Loucy (cell line): ENCODE measurements around the gene RGS2.

Experiments used
- H2AFZ ChIP-seq: fragments of 200-600 bp; sonication (generic); 2 replicates; pipeline ENCODE4 v1.6.0; 2016; ENCODE audit warnings: antibody characterized with exemption, mild to moderate bottlenecking, low read length, moderate library complexity
- H3F3A ChIP-seq: fragments of 200-600 bp; 2 replicates; pipeline ENCODE4 v1.6.0; 2016; ENCODE audit warnings: antibody characterized with exemption, low read depth, mild to moderate bottlenecking
- H3K27me3 ChIP-seq: fragments of 200-600 bp; sonication (generic); 2 replicates; pipeline ENCODE4 v1.6.1; 2014; ENCODE audit warnings: low read length, mild to moderate bottlenecking; ENCODE audit not compliant: insufficient read depth, poor library complexity, severe bottlenecking
- H3K36me3 ChIP-seq: fragments of 200-600 bp; sonication (generic); 2 replicates; pipeline ENCODE4 v1.6.1; 2016; ENCODE audit warnings: low read length; ENCODE audit not compliant: insufficient read depth
- H3K4me1 ChIP-seq: fragments of 200-600 bp; sonication (generic); 2 replicates; pipeline ENCODE4 v1.5.1; 2014; ENCODE audit warnings: low read length, mild to moderate bottlenecking; ENCODE audit not compliant: insufficient read depth, poor library complexity, severe bottlenecking
- H3K4me2 ChIP-seq: fragments of 200-600 bp; sonication (generic); 2 replicates; pipeline ENCODE4 v1.6.0; 2014; ENCODE audit warnings: antibody characterized with exemption, low read length, low read depth, mild to moderate bottlenecking; ENCODE audit not compliant: poor library complexity, severe bottlenecking
- H3K4me3 ChIP-seq: fragments of 200-600 bp; sonication (generic); 2 replicates; pipeline ENCODE4 v1.5.1; 2014; ENCODE audit warnings: low read length, mild to moderate bottlenecking, mixed read lengths; ENCODE audit not compliant: poor library complexity, severe bottlenecking
- H3K79me2 ChIP-seq: fragments of 200-600 bp; sonication (generic); 2 replicates; pipeline ENCODE4 v1.6.1; 2014; ENCODE audit warnings: low read length; ENCODE audit not compliant: insufficient read depth
- H3K9ac ChIP-seq: fragments of 200-600 bp; sonication (generic); 2 replicates; pipeline ENCODE4 v1.6.0; 2014; ENCODE audit warnings: mild to moderate bottlenecking, low read depth, low read length, moderate library complexity; ENCODE audit not compliant: poor library complexity, severe bottlenecking
- H3K9me2 ChIP-seq: fragments of 200-600 bp; sonication (generic); replicated peaks from 2 replicates; pipeline ENCODE4 v1.6.1; 2016; ENCODE audit warnings: low read depth, low read length, mixed read lengths
- H3K9me3 ChIP-seq: fragments of 200-600 bp; sonication (generic); 2 replicates; pipeline ENCODE4 v1.6.1; 2014; ENCODE audit warnings: mild to moderate bottlenecking, antibody characterized with exemption, low read length, low read depth; ENCODE audit not compliant: insufficient read depth
- H4K20me1 ChIP-seq: fragments of 200-600 bp; sonication (generic); 2 replicates; pipeline ENCODE4 v1.6.0; 2014; ENCODE audit warnings: antibody characterized with exemption, low read length, mild to moderate bottlenecking; ENCODE audit not compliant: insufficient read depth, poor library complexity, severe bottlenecking
- EZH2phosphoT487 ChIP-seq: fragments of 200-600 bp; IDR thresholded peaks from 2 replicates; pipeline ENCODE4 v1.6.1; 2018; ENCODE audit warnings: antibody characterized with exemption, mild to moderate bottlenecking, moderate library complexity, borderline replicate concordance
- TF ChIP-seq, protein P1 (sequence below): fragments of 200-600 bp; sonication (generic); conservative IDR thresholded peaks from 2 replicates; pipeline ENCODE4 v1.5.1; 2014; ENCODE audit warnings: mild to moderate bottlenecking, antibody characterized with exemption, low read length

The RGS2 gene

DNA sequence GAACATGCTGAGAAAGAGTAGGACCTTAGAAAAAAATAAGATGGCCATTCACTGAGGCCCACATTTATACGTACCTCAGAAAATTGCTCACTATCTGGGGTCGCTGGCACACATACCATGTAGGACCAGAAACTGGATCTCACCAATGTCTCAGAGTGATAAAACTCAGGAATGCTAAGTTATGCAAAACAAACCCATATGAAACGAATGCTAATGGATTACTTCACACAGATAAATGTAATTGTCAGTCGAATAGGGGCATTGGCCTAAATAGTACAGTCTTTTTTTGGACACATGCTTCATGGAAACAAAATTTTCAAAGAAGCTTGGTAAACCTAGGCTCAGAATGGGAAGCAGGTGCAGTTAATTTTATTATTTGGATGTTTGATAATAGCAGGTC lies 32.6 kb upstream of the RGS2 start:
- Histone ChIP-seq H3F3A (no peaks in the 10 kb centered on the region), H3K9me3 (no peaks in the 10 kb centered on the region), H3K27me3 (no peaks in the 10 kb centered on the region)

DNA sequence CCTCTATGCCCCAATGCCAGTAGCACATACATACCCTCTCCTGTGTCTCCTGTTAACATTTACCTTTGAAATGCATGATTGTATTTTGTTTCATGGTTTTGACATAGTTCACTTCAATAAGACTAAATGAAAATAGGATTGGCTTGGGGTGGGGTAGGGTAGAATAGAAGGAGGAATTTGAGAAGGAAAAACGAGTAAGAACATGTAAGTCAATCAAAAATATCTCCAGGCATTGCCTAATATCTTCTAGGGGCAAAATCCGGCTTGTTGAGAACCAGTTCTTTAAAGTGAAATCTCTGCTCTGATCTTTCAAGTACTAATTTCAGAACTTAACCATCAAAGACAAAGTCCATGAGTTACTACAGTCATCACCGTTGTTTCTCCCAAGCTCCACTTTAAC lies 31.8 kb upstream of the RGS2 start:
- TF ChIP-seq EZH2phosphoT487, result no peak
- TF ChIP-seq, protein P1, sequence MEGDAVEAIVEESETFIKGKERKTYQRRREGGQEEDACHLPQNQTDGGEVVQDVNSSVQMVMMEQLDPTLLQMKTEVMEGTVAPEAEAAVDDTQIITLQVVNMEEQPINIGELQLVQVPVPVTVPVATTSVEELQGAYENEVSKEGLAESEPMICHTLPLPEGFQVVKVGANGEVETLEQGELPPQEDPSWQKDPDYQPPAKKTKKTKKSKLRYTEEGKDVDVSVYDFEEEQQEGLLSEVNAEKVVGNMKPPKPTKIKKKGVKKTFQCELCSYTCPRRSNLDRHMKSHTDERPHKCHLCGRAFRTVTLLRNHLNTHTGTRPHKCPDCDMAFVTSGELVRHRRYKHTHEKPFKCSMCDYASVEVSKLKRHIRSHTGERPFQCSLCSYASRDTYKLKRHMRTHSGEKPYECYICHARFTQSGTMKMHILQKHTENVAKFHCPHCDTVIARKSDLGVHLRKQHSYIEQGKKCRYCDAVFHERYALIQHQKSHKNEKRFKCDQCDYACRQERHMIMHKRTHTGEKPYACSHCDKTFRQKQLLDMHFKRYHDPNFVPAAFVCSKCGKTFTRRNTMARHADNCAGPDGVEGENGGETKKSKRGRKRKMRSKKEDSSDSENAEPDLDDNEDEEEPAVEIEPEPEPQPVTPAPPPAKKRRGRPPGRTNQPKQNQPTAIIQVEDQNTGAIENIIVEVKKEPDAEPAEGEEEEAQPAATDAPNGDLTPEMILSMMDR, result no peak
- Histone ChIP-seq H3K9me3 (no peaks in the 10 kb centered on the region), H3K27me3 (no peaks in the 10 kb centered on the region), H3K9ac (no peak overlapping the region), H3K4me3 (no peak overlapping the region), H3K36me3 (no peaks in the 10 kb centered on the region), H3K4me1 (no peaks in the 10 kb centered on the region), H3K4me2 (no peak overlapping the region), H3K9me2 (no peaks in the 10 kb centered on the region), H3F3A (no peaks in the 10 kb centered on the region), H4K20me1 (no peaks in the 10 kb centered on the region), H2AFZ (no peak overlapping the region), H3K79me2 (no peaks in the 10 kb centered on the region)

More for the DNA sequence above, 32.6 kb upstream of the RGS2 start:
- no peak overlapping the region for H2AFZ ChIP-seq
- H4K20me1 ChIP-seq, result no peaks in the 10 kb centered on the region
- no peaks in the 10 kb centered on the region for H3K4me1 ChIP-seq
- H3K36me3 ChIP-seq, result no peaks in the 10 kb centered on the region
- H3K9me2 ChIP-seq, result no peaks in the 10 kb centered on the region
- TF ChIP-seq, protein P1, result no peak
- TF ChIP-seq EZH2phosphoT487, result no peak
- no peak overlapping the region for H3K9ac ChIP-seq
- H3K79me2 ChIP-seq, result no peaks in the 10 kb centered on the region
- H3K4me2 ChIP-seq, result no peak overlapping the region
- H3K4me3 ChIP-seq, result no peak overlapping the region

DNA sequence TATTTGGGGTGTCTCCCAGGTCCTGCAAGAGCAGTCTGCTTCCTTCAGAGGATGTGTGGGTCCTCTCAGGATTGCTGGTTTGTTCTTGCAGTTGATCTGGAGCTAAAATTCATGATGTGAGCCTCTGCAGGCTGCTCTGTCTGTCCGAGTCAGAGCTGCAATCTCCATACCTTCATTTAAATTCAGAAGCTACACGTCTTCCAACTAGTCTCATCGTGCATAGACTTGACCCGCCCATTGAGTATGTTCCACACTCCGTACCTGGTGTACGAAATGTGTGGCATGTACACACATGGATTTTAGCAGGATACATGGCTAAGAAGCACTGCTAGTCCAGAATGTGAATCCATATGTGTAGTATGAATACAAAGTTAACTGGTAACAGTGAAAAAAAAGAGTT lies 25.0 kb upstream of the RGS2 start:
- no peak overlapping the region for H3K9ac ChIP-seq
- no peak overlapping the region for H3K4me3 ChIP-seq
- H3K79me2 ChIP-seq, result no peaks in the 10 kb centered on the region
- H3K4me2 ChIP-seq, result no peak overlapping the region
- H3K9me2 ChIP-seq, result no peaks in the 10 kb centered on the region
- no peaks in the 10 kb centered on the region for H3K9me3 ChIP-seq
- H3K36me3 ChIP-seq, result no peaks in the 10 kb centered on the region
- no peaks in the 10 kb centered on the region for H3F3A ChIP-seq
- no peaks in the 10 kb centered on the region for H4K20me1 ChIP-seq
- TF ChIP-seq EZH2phosphoT487, result no peak
- TF ChIP-seq, protein P1, result no peak
- no peaks in the 10 kb centered on the region for H3K27me3 ChIP-seq
- no peaks in the 10 kb centered on the region for H3K4me1 ChIP-seq
- no peak overlapping the region for H2AFZ ChIP-seq
